Cardiac muscle cell (in vitro differentiated cells and primary cell): ENCODE results near the gene ADAM11. TPM values are rescaled to one million over a fixed set of nuclear protein-coding genes. Genes with fewer than 3 reads are reported as not detected.

ENCODE experiments used
- DNase-seq, 2 donors: peaks; one replicate each; pipeline versions ENCODE4 v3.0.0 to v3.0.0-alpha.2; 2010 to 2017; ENCODE audit warnings: low read depth in 1 of 2, low spot score in 1 of 2
- H3K27ac ChIP-seq: fragments of 200-600 bp; sonication (generic); 2 replicates; pipeline ENCODE4 v1.5.1; 2016
- H3K27me3 ChIP-seq: fragments of 200-600 bp; sonication (generic); 2 replicates; pipeline ENCODE4 v1.6.0; 2016; ENCODE audit warnings: control low read depth
- H3K36me3 ChIP-seq: fragments of 200-600 bp; sonication (generic); 2 replicates; pipeline ENCODE4 v1.5.1; 2016; ENCODE audit warnings: control low read depth
- H3K4me1 ChIP-seq: fragments of 200-600 bp; sonication (generic); 2 replicates; pipeline ENCODE4 v1.8.1; 2017; ENCODE audit warnings: low read depth, mild to moderate bottlenecking, mixed run types
- H3K4me3 ChIP-seq: fragments of 200-600 bp; sonication (generic); 2 replicates; pipeline ENCODE4 v1.5.1; 2016; ENCODE audit warnings: mild to moderate bottlenecking
- H3K9me3 ChIP-seq: fragments of 200-600 bp; sonication (generic); 2 replicates; pipeline ENCODE4 v1.5.1; 2017; ENCODE audit warnings: low read depth, mild to moderate bottlenecking, control low read depth
- polyA plus RNA-seq: library from polyadenylated mRNA; unstranded; fragments of >200 nt; fragmentation: Nextera tagmentation; extraction: Ambion mirVana; gene quantifications from 2 replicates; pipeline ENCODE4 v1.2.1, GENCODE V29; 2016
- total RNA-seq: library from RNA; depleted of rRNA; stranded (reverse); fragments of >200 nt; gene quantifications from 2 replicates; pipeline ENCODE4 v1.2.3, GENCODE V29; 2016
- TF ChIP-seq, protein P1 (sequence below): IDR thresholded peaks from 2 replicates; pipeline ENCODE4 v1.5.1; 2012; ENCODE audit warnings: low read depth, mild to moderate bottlenecking, low read length

Gene ADAM11
- total and polyA plus RNA-seq, 2 experiments from 2014 or later: 22.3 to 116 TPM

- DNase-seq: no peak
- H3K4me1 ChIP-seq: peaks cover 26% of the 10 kb centered on the region
- peak overlapping the region; percentile 15 for H3K27ac ChIP-seq
- H3K27me3 ChIP-seq: no peaks in the 10 kb centered on the region
- TF ChIP-seq, protein P1, sequence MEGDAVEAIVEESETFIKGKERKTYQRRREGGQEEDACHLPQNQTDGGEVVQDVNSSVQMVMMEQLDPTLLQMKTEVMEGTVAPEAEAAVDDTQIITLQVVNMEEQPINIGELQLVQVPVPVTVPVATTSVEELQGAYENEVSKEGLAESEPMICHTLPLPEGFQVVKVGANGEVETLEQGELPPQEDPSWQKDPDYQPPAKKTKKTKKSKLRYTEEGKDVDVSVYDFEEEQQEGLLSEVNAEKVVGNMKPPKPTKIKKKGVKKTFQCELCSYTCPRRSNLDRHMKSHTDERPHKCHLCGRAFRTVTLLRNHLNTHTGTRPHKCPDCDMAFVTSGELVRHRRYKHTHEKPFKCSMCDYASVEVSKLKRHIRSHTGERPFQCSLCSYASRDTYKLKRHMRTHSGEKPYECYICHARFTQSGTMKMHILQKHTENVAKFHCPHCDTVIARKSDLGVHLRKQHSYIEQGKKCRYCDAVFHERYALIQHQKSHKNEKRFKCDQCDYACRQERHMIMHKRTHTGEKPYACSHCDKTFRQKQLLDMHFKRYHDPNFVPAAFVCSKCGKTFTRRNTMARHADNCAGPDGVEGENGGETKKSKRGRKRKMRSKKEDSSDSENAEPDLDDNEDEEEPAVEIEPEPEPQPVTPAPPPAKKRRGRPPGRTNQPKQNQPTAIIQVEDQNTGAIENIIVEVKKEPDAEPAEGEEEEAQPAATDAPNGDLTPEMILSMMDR: no peak
- H3K4me3 ChIP-seq: no peak overlapping the region
- no peaks in the 10 kb centered on the region for H3K9me3 ChIP-seq
- H3K36me3 ChIP-seq: no peaks in the 10 kb centered on the region
Measured at GRCh38 chr17:44769647-44770084, 10.9 kb downstream of the ADAM11 start.

DNA sequence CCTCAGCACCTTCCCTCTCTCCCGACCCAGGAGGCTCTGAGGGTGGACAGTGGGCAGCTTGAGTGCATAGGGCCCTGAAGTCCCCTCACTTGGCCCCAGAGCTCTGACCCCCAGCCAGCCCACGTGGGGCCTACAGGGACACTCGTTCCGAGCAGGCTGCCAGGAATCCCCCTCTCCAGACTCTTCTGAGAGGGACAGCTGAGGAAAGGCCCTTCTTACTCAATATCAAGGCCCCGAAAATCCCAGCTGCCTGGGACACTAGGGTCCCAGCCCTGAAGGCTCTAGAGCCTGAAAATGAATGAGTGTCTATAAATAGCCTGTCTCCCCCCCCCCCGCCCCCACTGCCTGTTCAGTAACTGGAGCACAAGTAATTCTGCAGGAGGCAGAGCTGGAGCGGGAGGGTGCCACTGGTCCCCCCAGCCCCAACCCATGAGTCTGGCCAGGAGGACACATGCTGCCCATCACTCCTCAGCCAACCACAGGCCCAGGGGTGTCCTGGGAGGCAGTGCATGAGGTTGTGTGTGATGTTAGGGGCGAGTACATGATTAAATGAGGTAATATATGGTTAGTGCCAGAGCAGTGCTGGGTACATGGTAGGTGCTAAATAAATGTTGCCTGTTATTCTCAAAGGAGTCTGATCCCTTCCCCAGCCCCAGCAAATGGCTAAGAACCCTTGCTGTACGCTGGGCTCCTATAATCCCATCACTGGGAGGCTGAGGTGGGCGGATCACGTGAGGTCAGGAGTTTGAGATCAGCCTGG lies 11.6 kb downstream of the ADAM11 start:
- Histone ChIP-seq H3K27ac (peak overlapping the region; percentile 15), H3K4me3 (no peak overlapping the region), H3K9me3 (no peaks in the 10 kb centered on the region), H3K27me3 (no peaks in the 10 kb centered on the region), H3K4me1 (peaks cover 26% of the 10 kb centered on the region), H3K36me3 (no peaks in the 10 kb centered on the region)
- no peak for DNase-seq
- TF ChIP-seq, protein P1: no peak

GRCh38 chr17:44772308-44773045 lies 13.7 kb downstream of the ADAM11 start:
- Histone ChIP-seq H3K36me3 (no peaks in the 10 kb centered on the region), H3K27ac (no peak overlapping the region), H3K4me3 (no peak overlapping the region), H3K27me3 (no peaks in the 10 kb centered on the region), H3K9me3 (no peaks in the 10 kb centered on the region), H3K4me1 (peaks cover 17% of the 10 kb centered on the region)
- TF ChIP-seq, protein P1: no peak
- no peak for DNase-seq

DNA sequence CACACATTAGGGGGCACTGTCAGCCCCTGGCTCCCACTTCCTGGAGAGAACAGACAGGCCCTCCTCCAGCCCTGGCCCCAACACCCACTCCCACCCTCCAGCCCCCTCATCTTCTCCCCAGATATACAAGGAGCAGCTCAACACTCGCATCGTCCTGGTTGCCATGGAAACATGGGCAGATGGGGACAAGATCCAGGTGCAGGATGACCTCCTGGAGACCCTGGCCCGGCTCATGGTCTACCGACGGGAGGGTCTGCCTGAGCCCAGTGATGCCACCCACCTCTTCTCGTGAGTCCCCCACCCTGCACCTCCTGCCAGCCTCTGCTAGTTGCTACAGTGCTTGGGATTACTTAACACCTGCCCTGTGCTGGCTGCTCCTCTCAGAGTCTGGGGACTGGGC lies 14.4 kb downstream of the ADAM11 start:
- H3K9me3 ChIP-seq: no peaks in the 10 kb centered on the region
- H3K4me1 ChIP-seq: peaks cover 12% of the 10 kb centered on the region
- H3K27me3 ChIP-seq: no peaks in the 10 kb centered on the region
- no peak overlapping the region for H3K4me3 ChIP-seq
- DNase-seq: no peak
- TF ChIP-seq, protein P1: no peak
- no peaks in the 10 kb centered on the region for H3K36me3 ChIP-seq
- H3K27ac ChIP-seq: no peak overlapping the region

- Histone ChIP-seq H3K36me3 (no peaks in the 10 kb centered on the region), H3K4me1 (peaks cover 12% of the 10 kb centered on the region), H3K9me3 (no peaks in the 10 kb centered on the region), H3K27ac (peak overlapping the region; percentile 35), H3K4me3 (peak overlapping the region; percentile 26), H3K27me3 (no peaks in the 10 kb centered on the region)
- TF ChIP-seq, protein P1: peak; percentile 99
- DNase-seq: peak; percentile 78 to 93
Measured at GRCh38 chr17:44774271-44775135, 15.7 kb downstream of the ADAM11 start.
